Measurements from ENCODE around the gene BBX.

The BBX gene

GRCh38 chr3:107599772-107600145, 77.0 kb downstream of the BBX start:
- H3K9me3 ChIP-seq (ENCODE audit: insufficient read depth, low read length, severe bottlenecking): no peaks in the 10 kb centered on the region
- no peaks in the 10 kb centered on the region for H4K20me1 ChIP-seq (ENCODE audit: insufficient read depth, low read length)
- H3K36me3 ChIP-seq (ENCODE audit: insufficient read depth, low read length): no peaks in the 10 kb centered on the region
- H3K4me3 ChIP-seq (ENCODE audit: low read depth in 1 of 2, low read length in 2 of 2): peak overlapping the region in 1 of 2 experiments; percentile 63; a peak in 3 of 4 replicates
- peak overlapping the region; percentile 77 for H2AFZ ChIP-seq (ENCODE audit: low read depth, low read length)
- H3K27ac ChIP-seq (ENCODE audit: low read length): peak overlapping the region; percentile 78
- H3K9ac ChIP-seq (ENCODE audit: low read depth, low read length): peak overlapping the region; percentile 53
- peaks cover 29% of the 10 kb centered on the region for H3K4me1 ChIP-seq (ENCODE audit: insufficient read depth, low read length)
- peak overlapping the region; percentile 78 for H3K4me2 ChIP-seq (ENCODE audit: insufficient read depth, low read length)
- no peaks in the 10 kb centered on the region for H3K27me3 ChIP-seq (ENCODE audit: insufficient read depth, low read length, poor library complexity)
- ATAC-seq (ENCODE audit: insufficient read depth, low read depth) (no peak), DNase-seq (no peak)
- TF ChIP-seq EZH2 (IDR thresholded peaks at IDR 0.05; ENCODE audit: borderline replicate concordance, low read depth, low read length, severe bottlenecking) (no peak), CTCF (IDR thresholded peaks at IDR 0.05; ENCODE audit: borderline replicate concordance, extremely low read depth, low read length, poor library complexity, severe bottlenecking) (no peak)
- peaks cover 42% of the 10 kb centered on the region for H3K79me2 ChIP-seq (ENCODE audit: insufficient read depth, low read length)

- H3K79me2 ChIP-seq (ENCODE audit: insufficient read depth, low read length): peaks cover 44% of the 10 kb centered on the region
- peaks cover 29% of the 10 kb centered on the region for H3K4me1 ChIP-seq (ENCODE audit: insufficient read depth, low read length)
- ATAC-seq (ENCODE audit: insufficient read depth, low read depth): no peak
- no peak for TF ChIP-seq CTCF (IDR thresholded peaks at IDR 0.05; ENCODE audit: borderline replicate concordance, extremely low read depth, low read length, poor library complexity, severe bottlenecking)
- no peak for TF ChIP-seq EZH2 (IDR thresholded peaks at IDR 0.05; ENCODE audit: borderline replicate concordance, low read depth, low read length, severe bottlenecking)
- H3K27me3 ChIP-seq (ENCODE audit: insufficient read depth, low read length, poor library complexity): no peaks in the 10 kb centered on the region
- H3K9ac ChIP-seq (ENCODE audit: low read depth, low read length): no peak overlapping the region
- H2AFZ ChIP-seq (ENCODE audit: low read depth, low read length): no peak overlapping the region
- H3K9me3 ChIP-seq (ENCODE audit: insufficient read depth, low read length, severe bottlenecking): no peaks in the 10 kb centered on the region
- no peak overlapping the region for H3K4me3 ChIP-seq (ENCODE audit: low read depth in 1 of 2, low read length in 2 of 2)
- no peak for DNase-seq
- H3K27ac ChIP-seq (ENCODE audit: low read length): no peak overlapping the region
- H3K36me3 ChIP-seq (ENCODE audit: insufficient read depth, low read length): no peaks in the 10 kb centered on the region
- no peak overlapping the region for H3K4me2 ChIP-seq (ENCODE audit: insufficient read depth, low read length)
- no peaks in the 10 kb centered on the region for H4K20me1 ChIP-seq (ENCODE audit: insufficient read depth, low read length)
These were observed 78.0 kb downstream of the BBX start for GRCh38 chr3:107600780-107601179.

GRCh38 chr3:107604057-107604822, 81.5 kb downstream of the BBX start:
- H2AFZ ChIP-seq (ENCODE audit: low read depth, low read length): no peak overlapping the region
- no peak overlapping the region for H3K4me2 ChIP-seq (ENCODE audit: insufficient read depth, low read length)
- H4K20me1 ChIP-seq (ENCODE audit: insufficient read depth, low read length): no peaks in the 10 kb centered on the region
- H3K9ac ChIP-seq (ENCODE audit: low read depth, low read length): no peak overlapping the region
- H3K27ac ChIP-seq (ENCODE audit: low read length): no peak overlapping the region
- TF ChIP-seq EZH2 (IDR thresholded peaks at IDR 0.05; ENCODE audit: borderline replicate concordance, low read depth, low read length, severe bottlenecking) (no peak), CTCF (IDR thresholded peaks at IDR 0.05; ENCODE audit: borderline replicate concordance, extremely low read depth, low read length, poor library complexity, severe bottlenecking) (no peak)
- H3K79me2 ChIP-seq (ENCODE audit: insufficient read depth, low read length): peaks cover 51% of the 10 kb centered on the region
- no peak overlapping the region for H3K4me3 ChIP-seq (ENCODE audit: low read depth in 1 of 2, low read length in 2 of 2)
- H3K27me3 ChIP-seq (ENCODE audit: insufficient read depth, low read length, poor library complexity): no peaks in the 10 kb centered on the region
- DNase-seq: no peak
- no peaks in the 10 kb centered on the region for H3K9me3 ChIP-seq (ENCODE audit: insufficient read depth, low read length, severe bottlenecking)
- peaks cover 8% of the 10 kb centered on the region for H3K4me1 ChIP-seq (ENCODE audit: insufficient read depth, low read length)
- no peaks in the 10 kb centered on the region for H3K36me3 ChIP-seq (ENCODE audit: insufficient read depth, low read length)
- no peak for ATAC-seq (ENCODE audit: insufficient read depth, low read depth)

Measured in DND-41 (cell line).